VCaP (cell line): ENCODE data around the gene BAX.
"Not testable (repeated sequence)": the region's sequence is repeated elsewhere in the genome, so short reads cannot be mapped to it uniquely, and the experiment has no call there.

Experiments
- H3K27ac ChIP-seq: fragments of 450-650 bp; 2 replicates; pipeline ENCODE4 v1.5.1; 2017
- TF ChIP-seq, protein P1 (sequence below): fragments of 450-650 bp; conservative IDR thresholded peaks from 2 replicates; pipeline ENCODE4 v1.5.1; 2017; ENCODE audit warnings: mild to moderate bottlenecking, moderate library complexity

BAX gene

DNA sequence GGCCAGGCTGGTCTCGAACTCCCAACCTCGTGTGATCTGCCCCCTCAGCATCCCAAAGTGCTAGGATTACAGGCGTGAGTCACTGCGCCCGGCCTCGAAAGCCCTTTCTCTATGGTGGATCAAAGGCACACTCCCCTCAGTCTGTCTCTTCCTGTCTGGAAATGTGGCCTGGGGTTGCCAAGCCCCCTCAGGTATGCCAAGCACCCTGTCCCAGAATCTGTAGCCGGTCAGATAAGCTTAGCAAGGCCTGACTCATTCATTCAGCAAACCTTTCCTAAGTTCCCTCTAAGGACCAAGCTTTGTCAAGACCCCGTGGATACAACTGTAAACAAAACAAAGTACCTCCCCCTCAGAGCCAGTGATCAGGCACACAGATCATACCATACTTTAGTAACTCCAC lies 40.5 kb upstream of the BAX start:
- TF ChIP-seq, protein P1, sequence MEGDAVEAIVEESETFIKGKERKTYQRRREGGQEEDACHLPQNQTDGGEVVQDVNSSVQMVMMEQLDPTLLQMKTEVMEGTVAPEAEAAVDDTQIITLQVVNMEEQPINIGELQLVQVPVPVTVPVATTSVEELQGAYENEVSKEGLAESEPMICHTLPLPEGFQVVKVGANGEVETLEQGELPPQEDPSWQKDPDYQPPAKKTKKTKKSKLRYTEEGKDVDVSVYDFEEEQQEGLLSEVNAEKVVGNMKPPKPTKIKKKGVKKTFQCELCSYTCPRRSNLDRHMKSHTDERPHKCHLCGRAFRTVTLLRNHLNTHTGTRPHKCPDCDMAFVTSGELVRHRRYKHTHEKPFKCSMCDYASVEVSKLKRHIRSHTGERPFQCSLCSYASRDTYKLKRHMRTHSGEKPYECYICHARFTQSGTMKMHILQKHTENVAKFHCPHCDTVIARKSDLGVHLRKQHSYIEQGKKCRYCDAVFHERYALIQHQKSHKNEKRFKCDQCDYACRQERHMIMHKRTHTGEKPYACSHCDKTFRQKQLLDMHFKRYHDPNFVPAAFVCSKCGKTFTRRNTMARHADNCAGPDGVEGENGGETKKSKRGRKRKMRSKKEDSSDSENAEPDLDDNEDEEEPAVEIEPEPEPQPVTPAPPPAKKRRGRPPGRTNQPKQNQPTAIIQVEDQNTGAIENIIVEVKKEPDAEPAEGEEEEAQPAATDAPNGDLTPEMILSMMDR, result no peak

GRCh38 chr19:48915757-48916156 lies 38.9 kb upstream of the BAX start:
- H3K27ac ChIP-seq, result no peak overlapping the region
- TF ChIP-seq, protein P1, result no peak

More for the DNA sequence above, 40.5 kb upstream of the BAX start:
- H3K27ac ChIP-seq, result no peak overlapping the region

GRCh38 chr19:48918071-48918470 lies 36.6 kb upstream of the BAX start:
- no peak overlapping the region for H3K27ac ChIP-seq

DNA sequence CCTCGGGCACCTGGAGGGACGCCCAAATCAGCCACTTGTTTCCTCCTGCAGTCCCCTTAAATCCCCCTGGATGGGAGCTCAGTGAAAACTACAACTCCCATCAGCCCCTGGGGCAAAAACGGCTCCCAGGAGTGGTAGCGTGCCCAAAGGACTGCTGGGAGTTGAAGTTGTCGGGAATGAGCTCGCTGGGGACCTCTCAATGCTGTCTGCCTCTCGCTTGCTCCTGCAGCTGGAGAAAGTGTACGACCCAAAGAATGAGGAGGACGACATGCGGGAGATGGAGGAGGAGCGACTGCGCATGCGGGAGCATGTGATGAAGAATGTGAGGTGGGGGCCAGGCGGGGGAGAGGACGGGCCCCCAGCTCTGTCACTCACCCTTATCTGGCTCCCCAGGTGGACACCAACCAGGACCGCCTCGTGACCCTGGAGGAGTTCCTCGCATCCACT lies 35.9 kb upstream of the BAX start:
- TF ChIP-seq, protein P1, result no peak
- H3K27ac ChIP-seq, result no peak overlapping the region

More at GRCh38 chr19:48918071-48918470, 36.6 kb upstream of the BAX start:
- TF ChIP-seq, protein P1, result no peak

DNA sequence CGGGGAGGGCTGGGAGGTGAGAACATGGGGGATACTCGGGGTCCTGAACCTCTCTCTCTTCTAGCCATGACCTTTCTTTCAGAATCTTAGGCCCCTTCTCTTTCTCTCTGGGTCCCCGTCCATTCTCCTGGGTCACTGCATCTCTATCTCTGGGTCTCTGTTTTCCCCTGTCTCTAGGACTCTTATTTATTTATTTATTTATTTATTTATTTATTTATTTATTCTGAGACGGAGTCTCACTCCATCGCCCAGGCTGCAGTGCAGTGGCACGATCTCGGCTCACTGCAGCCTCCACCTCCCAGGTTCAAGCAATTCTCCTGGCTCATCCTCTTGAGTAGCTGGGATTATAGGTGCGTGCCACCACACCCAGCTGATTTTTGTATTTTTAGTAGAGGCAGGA lies 35.4 kb upstream of the BAX start:
- not testable (repeated sequence) for H3K27ac ChIP-seq

GRCh38 chr19:48920949-48921348 lies 33.7 kb upstream of the BAX start:
- TF ChIP-seq, protein P1, result no peak
- no peak overlapping the region for H3K27ac ChIP-seq

GRCh38 chr19:48921721-48922500 lies 32.8 kb upstream of the BAX start:
- H3K27ac ChIP-seq, result no peak overlapping the region
- TF ChIP-seq, protein P1, result no peak
